GM18519 (cell line): ENCODE data around the gene TCEA3.

Experiments used
- ATAC-seq: cut with Tn5 transposase; IDR thresholded peaks from one replicate; pipeline ENCODE4 v1.9.1; 2021; ENCODE audit warnings: mild to moderate bottlenecking, moderate library complexity; ENCODE audit not compliant: unreplicated experiment, low FRiP score

TCEA3 gene

GRCh38 chr1:23424293-23425192, at the start of gene TCEA3:
Gene TCEA3 (minus strand): TSS chr1:23424748. CDS start chr1:23424633, 115 bp downstream.
- ATAC-seq = no peak

GRCh38 chr1:23473037-23473800, 48.7 kb upstream of the TCEA3 start:
- ATAC-seq = no peak

GRCh38 chr1:23472351-23473036, 47.9 kb upstream of the TCEA3 start:
- ATAC-seq = no peak

GRCh38 chr1:23471473-23472075, 47.0 kb upstream of the TCEA3 start:
- ATAC-seq = no peak

- no peak for ATAC-seq
Observed at GRCh38 chr1:23470282-23471070, 45.9 kb upstream of the TCEA3 start.

GRCh38 chr1:23469372-23469982, 44.9 kb upstream of the TCEA3 start:
- no peak for ATAC-seq

- ATAC-seq = no peak
Observed at GRCh38 chr1:23466423-23466989, 42.0 kb upstream of the TCEA3 start.

- ATAC-seq = no peak
Observed at GRCh38 chr1:23463286-23463685, 38.7 kb upstream of the TCEA3 start.

- no peak for ATAC-seq
Observed at GRCh38 chr1:23462766-23463165, 38.2 kb upstream of the TCEA3 start.

GRCh38 chr1:23461050-23461449, 36.5 kb upstream of the TCEA3 start:
- no peak for ATAC-seq

- ATAC-seq = no peak
Observed at GRCh38 chr1:23460519-23460918, 36.0 kb upstream of the TCEA3 start.

- ATAC-seq = no peak
Observed at GRCh38 chr1:23459338-23459757, 34.8 kb upstream of the TCEA3 start.

- ATAC-seq = no peak
Observed at GRCh38 chr1:23456226-23456625, 31.7 kb upstream of the TCEA3 start.

GRCh38 chr1:23453455-23454000, 29.0 kb upstream of the TCEA3 start:
- ATAC-seq = no peak

- ATAC-seq = no peak
Observed at GRCh38 chr1:23452011-23452411, 27.5 kb upstream of the TCEA3 start.

GRCh38 chr1:23451441-23451840, 26.9 kb upstream of the TCEA3 start:
- ATAC-seq = no peak

- no peak for ATAC-seq
Observed at GRCh38 chr1:23450894-23451293, 26.3 kb upstream of the TCEA3 start.

- no peak for ATAC-seq
Observed at GRCh38 chr1:23449958-23450357, 25.4 kb upstream of the TCEA3 start.

GRCh38 chr1:23449306-23449705, 24.8 kb upstream of the TCEA3 start:
- no peak for ATAC-seq
